ENCODE results near the gene SUMO4. TPM values are rescaled to one million over a fixed set of nuclear protein-coding genes. Genes with fewer than 3 reads are reported as not detected.

SUMO4 gene
- total and polyA plus RNA-seq, 2 of the 8 experiments (the other 6 are each of a cell fraction or from before 2014, with no cell fraction given), result 0.09 to 1.3 TPM

DNA sequence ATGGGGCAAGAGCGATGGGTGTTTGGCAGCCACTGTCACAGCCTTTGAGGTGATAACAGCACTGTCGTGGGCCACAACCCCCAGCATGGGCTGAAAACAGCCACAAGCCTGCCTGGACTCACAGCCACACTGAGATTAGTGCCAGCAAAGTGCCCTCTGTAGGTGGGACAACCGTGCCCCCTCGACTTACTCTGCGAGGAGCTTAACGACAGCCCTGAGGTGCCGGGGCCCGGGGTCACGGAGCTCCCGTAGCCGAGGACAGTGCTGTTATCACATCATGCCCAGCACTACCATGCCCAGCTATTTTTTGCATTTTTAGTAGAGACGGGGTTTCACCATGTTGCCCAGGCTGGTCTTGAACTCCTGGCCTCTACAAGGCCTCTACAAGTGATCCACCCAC, 36.6 kb downstream of the SUMO4 start:
- DNase-seq (ENCODE audit: low read depth in 1 of 2, low spot score in 2 of 2) (no peak), FAIRE-seq (no peak)
- no peaks in the 10 kb centered on the region for H3K79me2 ChIP-seq (ENCODE audit: control insufficient read depth in 1 of 2, insufficient read depth in 2 of 2, low read length in 2 of 2)
- peak overlapping the region; percentile 21; the same call in 1 of the 2 replicates for H4K8ac ChIP-seq (ENCODE audit: extremely low read depth, insufficient read depth, low read length)
- no peaks in the 10 kb centered on the region for H3K4me1 ChIP-seq (replicated peaks in 1 of 4; ENCODE audit: control insufficient read depth in 3 of 4, insufficient read depth in 4 of 4, low read length in 3 of 4)
- H3K23me2 ChIP-seq (ENCODE audit: low read depth, low read length), result no peaks in the 10 kb centered on the region
- whole genome bisulfite sequencing, 2 experiments (ENCODE audit: extremely low coverage in 1 of 2, insufficient coverage in 1 of 2, insufficient read length in 1 of 2, insufficient replicate concordance in 2 of 2, low coverage in 1 of 2, low lambda C conversion rate in 2 of 2, missing lambda C conversion rate in 1 of 2), result 92% methylated on average over 11 of the region's 12 CpGs; no CpG with 5 or more reads in 1 of the 2 experiments
- H3K23ac ChIP-seq (ENCODE audit: insufficient read length), result no peak overlapping the region
- no peak overlapping the region for H2AK5ac ChIP-seq (ENCODE audit: low read depth, low read length)
- H3K4ac ChIP-seq (replicated peaks; ENCODE audit: insufficient read length, low read depth, low read length), result no peak overlapping the region
- H4K91ac ChIP-seq (replicated peaks; ENCODE audit: insufficient read length, low read length), result no peak overlapping the region
- H3K9me3 ChIP-seq (ENCODE audit: insufficient read depth in 2 of 2, low read depth in 1 of 2, low read length in 1 of 2), result no peaks in the 10 kb centered on the region
- no peak overlapping the region for H3K27ac ChIP-seq (ENCODE audit: low read depth, low read length)
- no peak overlapping the region for H2BK20ac ChIP-seq (ENCODE audit: low read length)
- ChIA-PET POLR2A (ENCODE audit: partially characterized antibody) (interaction anchor here (0.7 kb wide), 1 partner anchor 12 kb away, joined by 3 read pairs; no protein-coding TSS in a partner anchor), CTCF (ENCODE audit: partially characterized antibody) (interaction anchor here (0.5 to 2.0 kb wide), 8 partner anchors 11 to 387 kb away, joined by 3 to 8 read pairs (median 4); no protein-coding TSS in a partner anchor)
- H3K14ac ChIP-seq (ENCODE audit: insufficient read length), result no peak overlapping the region
- no peak overlapping the region for H2BK15ac ChIP-seq (ENCODE audit: low read length)
- H2BK5ac ChIP-seq (ENCODE audit: low read depth, low read length), result no peak overlapping the region
- no peak overlapping the region for H3K9ac ChIP-seq (replicated peaks in 1 of 4; ENCODE audit: extremely low read depth in 1 of 4, low read depth in 3 of 4, low read length in 3 of 4)
- H3K4me3 ChIP-seq (ENCODE audit: extremely low read depth in 1 of 4, insufficient read depth in 2 of 4, low read depth in 3 of 4, low read length in 4 of 4), result no peak overlapping the region
- TF ChIP-seq CBX5 (IDR thresholded peaks at IDR 0.05; ENCODE audit: low read depth, low read length) (no peak), CHD1 (IDR thresholded peaks at IDR 0.05; ENCODE audit: low read depth, low read length) (no peak), TAF1 (IDR thresholded peaks at IDR 0.05; ENCODE audit: low read depth, low read length) (no peak), PHF8 (conservative IDR thresholded peaks at IDR 0.05; ENCODE audit: low read depth, low read length) (no peak)
- H3K79me1 ChIP-seq (ENCODE audit: low read depth, low read length), result no peaks in the 10 kb centered on the region
- no peak overlapping the region for H3K18ac ChIP-seq (ENCODE audit: extremely low read depth, low read length)
- H2AFZ ChIP-seq (ENCODE audit: low read length), result no peak overlapping the region
- no peak overlapping the region for H4K5ac ChIP-seq (ENCODE audit: insufficient read length, low read depth, low read length)
- no peak overlapping the region for H3K4me2 ChIP-seq (ENCODE audit: insufficient read depth in 1 of 2, low read depth in 2 of 2, low read length in 2 of 2)
- no peaks in the 10 kb centered on the region for H3K27me3 ChIP-seq (replicated peaks in 1 of 4; ENCODE audit: control insufficient read depth in 3 of 4, extremely low read depth in 1 of 4, insufficient read depth in 3 of 4, low read length in 3 of 4)
- no peak overlapping the region for H2BK120ac ChIP-seq (replicated peaks; ENCODE audit: low read depth, low read length)
- H3K36me3 ChIP-seq (ENCODE audit: control insufficient read depth in 2 of 4, insufficient read depth in 4 of 4, low read length in 3 of 4), result no peaks in the 10 kb centered on the region
- no peak overlapping the region for H2BK12ac ChIP-seq (ENCODE audit: low read depth, low read length)
- H4K20me1 ChIP-seq (replicated peaks in 1 of 2; ENCODE audit: control insufficient read depth in 1 of 2, insufficient read depth in 2 of 2, low read length in 2 of 2), result no peaks in the 10 kb centered on the region
- no peak overlapping the region for H3K56ac ChIP-seq (replicated peaks; ENCODE audit: insufficient read length, low read depth, low read length)

Measured in H1 (cell line).